GM19468 (cell line): ENCODE results near the gene KIF14.
A peak's percentile ranks its signal among the peaks of the same experiment; 100 is the strongest.
"Not testable (repeated sequence)": the region's sequence is repeated elsewhere in the genome, so short reads cannot be mapped to it uniquely, and the experiment has no call there.

ENCODE experiments used
- ATAC-seq: cut with Tn5 transposase; IDR thresholded peaks from one replicate; pipeline ENCODE4 v1.9.1; 2021; ENCODE audit warnings: mild to moderate bottlenecking, moderate library complexity, moderate number of reproducible peaks; ENCODE audit not compliant: unreplicated experiment; ENCODE audit errors: extremely low read depth

Gene KIF14

GRCh38 chr1:200556002-200556401 lies 64.5 kb downstream of the KIF14 start:
- no peak for ATAC-seq

- ATAC-seq, result not testable (repeated sequence)
Observed at GRCh38 chr1:200552737-200553136, 67.8 kb downstream of the KIF14 start.

- ATAC-seq, result no peak
Observed at GRCh38 chr1:200550367-200550766, 70.2 kb downstream of the KIF14 start.

DNA sequence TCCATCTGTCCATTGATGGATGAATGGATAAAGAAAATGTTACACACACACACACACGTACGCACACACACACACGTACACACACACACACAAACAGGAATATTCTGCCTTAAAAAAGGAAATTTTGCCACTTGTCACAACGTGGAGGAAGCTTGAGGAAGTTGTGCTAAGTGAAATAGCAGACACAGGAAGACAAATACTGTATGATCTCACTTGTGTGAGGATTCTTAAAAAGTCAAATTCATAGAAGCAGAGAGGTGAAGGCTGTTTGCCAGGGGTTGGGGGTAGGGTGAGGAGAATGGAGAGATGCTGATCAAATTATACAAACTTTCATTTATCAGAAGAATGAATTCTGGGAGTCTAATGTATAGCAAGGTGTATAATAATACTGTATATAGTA lies 73.2 kb downstream of the KIF14 start:
- no peak for ATAC-seq

GRCh38 chr1:200546577-200546976 lies 74.0 kb downstream of the KIF14 start:
- ATAC-seq, result no peak

- no peak for ATAC-seq
Observed at GRCh38 chr1:200542162-200542561, 78.4 kb downstream of the KIF14 start.

GRCh38 chr1:200540281-200540680 lies 80.3 kb downstream of the KIF14 start:
- no peak for ATAC-seq

GRCh38 chr1:200538179-200538578 lies 82.4 kb downstream of the KIF14 start:
- ATAC-seq, result no peak

- ATAC-seq, result peak; percentile 89
Observed at GRCh38 chr1:200535605-200536004, 84.9 kb downstream of the KIF14 start.

- ATAC-seq, result no peak
Observed at GRCh38 chr1:200530623-200531261, 89.8 kb downstream of the KIF14 start.

- ATAC-seq, result no peak
Observed at GRCh38 chr1:200528858-200529606, 91.5 kb downstream of the KIF14 start.

GRCh38 chr1:200527670-200528069 lies 92.9 kb downstream of the KIF14 start:
- ATAC-seq, result no peak

GRCh38 chr1:200526709-200527612 lies 93.6 kb downstream of the KIF14 start:
- ATAC-seq, result no peak

GRCh38 chr1:200525090-200525987 lies 95.2 kb downstream of the KIF14 start:
- ATAC-seq, result no peak

- not testable (repeated sequence) for ATAC-seq
Observed at GRCh38 chr1:200524551-200524950, 96.0 kb downstream of the KIF14 start.

DNA sequence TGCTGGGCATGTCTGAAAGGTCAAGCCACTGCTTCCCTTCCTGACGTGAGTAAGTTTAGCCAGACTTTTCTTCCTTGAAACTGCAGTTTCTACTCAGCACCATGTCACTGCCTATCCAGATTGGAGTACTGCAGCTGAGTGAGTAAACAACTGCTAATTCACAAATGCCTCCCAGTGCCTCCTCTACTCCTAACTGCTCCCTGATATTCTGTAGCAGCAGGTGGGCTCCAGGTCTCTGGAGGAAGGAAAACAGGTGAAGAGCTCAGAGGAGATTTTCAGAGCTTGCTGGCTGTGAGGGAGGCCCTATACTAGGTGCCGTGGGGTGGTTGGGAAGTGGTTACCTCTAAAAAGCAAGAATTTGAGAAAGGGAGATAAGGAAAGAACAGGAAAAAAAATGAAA lies 96.5 kb downstream of the KIF14 start:
- ATAC-seq, result no peak

- no peak for ATAC-seq
Observed at GRCh38 chr1:200520735-200521134, 99.8 kb downstream of the KIF14 start.

GRCh38 chr1:200518524-200518923 lies 102.0 kb downstream of the KIF14 start:
- ATAC-seq, result no peak

DNA sequence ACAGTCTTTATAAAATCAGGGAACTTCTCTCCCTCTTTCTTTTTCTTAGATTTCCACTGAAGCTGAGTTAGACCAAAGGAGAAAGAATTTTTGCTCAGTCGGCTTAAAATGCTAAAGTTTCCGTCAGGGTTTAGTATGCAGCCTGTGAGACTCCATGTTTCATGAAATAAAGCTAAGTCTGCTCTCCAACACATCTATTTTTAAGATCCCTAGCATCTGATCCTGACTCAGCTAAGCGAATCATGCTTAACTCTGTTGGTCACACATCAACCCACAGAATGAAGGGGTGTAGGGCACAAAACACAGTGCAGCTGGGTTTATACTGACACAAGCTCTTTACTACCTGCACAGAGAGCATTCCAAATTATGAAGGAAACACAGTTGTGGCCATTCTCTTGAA lies 108.4 kb downstream of the KIF14 start:
- ATAC-seq, result no peak

GRCh38 chr1:200510228-200510623 lies 110.3 kb downstream of the KIF14 start:
- no peak for ATAC-seq
